IMR-90 (cell line): Measurements from ENCODE around the gene CD300LG. TPM values are rescaled to one million over a fixed set of nuclear protein-coding genes. Genes with fewer than 3 reads are reported as not detected.

ENCODE experiments used
- ATAC-seq: fragments of 200-7000 bp; cut with Tn5 transposase; 2 replicates; pipeline ENCODE4 v1.9.1; 2020; ENCODE audit warnings: low read depth, mild to moderate bottlenecking, moderate library complexity
- BruUV-seq: library from RNA; stranded (reverse); fragments of 400-500 nt; replicated peaks from 2 replicates; lab custom pipeline; 2021; lab: Mats Ljungman, UMichigan
- CTCF ChIA-PET: fragments of 300-600 bp; formaldehyde crosslinking; extraction: SDS; loops from one replicate; lab custom pipeline; 2021; ENCODE audit warnings: antibody characterized with exemption; lab: Yijun Ruan, JAX
- POLR2A ChIA-PET: fragments of 300-600 bp; sonication (Branson Sonifier 250); formaldehyde crosslinking; loops from one replicate; lab custom pipeline; 2022; ENCODE audit warnings: antibody characterized with exemption; ENCODE audit not compliant: unreplicated experiment; lab: Charles Lee
- DNase-seq: peaks from one replicate; pipeline ENCODE4 v3.0.0; 2013
- H2AFZ ChIP-seq: replicated peaks from 2 replicates; pipeline ENCODE3; 2013; ENCODE audit warnings: low read length, mild to moderate bottlenecking; ENCODE audit not compliant: poor library complexity
- H2AK5ac ChIP-seq: 2 replicates; pipeline ENCODE4 v1.6.1; 2013; ENCODE audit warnings: low read depth, low read length, inconsistent platforms
- H2AK9ac ChIP-seq: replicated peaks from 2 replicates; pipeline ENCODE3; 2013; ENCODE audit warnings: mild to moderate bottlenecking, low read depth, low read length, moderate library complexity; ENCODE audit not compliant: poor library complexity
- H2BK120ac ChIP-seq: 2 replicates; pipeline ENCODE4 v1.6.1; 2013; ENCODE audit warnings: low read depth, low read length, inconsistent platforms
- H2BK15ac ChIP-seq: 3 replicates; pipeline ENCODE4 v1.6.1; 2013; ENCODE audit warnings: low read depth, low read length, inconsistent platforms
- H2BK20ac ChIP-seq: 2 replicates; pipeline ENCODE4 v1.6.1; 2013; ENCODE audit warnings: low read depth, mild to moderate bottlenecking, inconsistent platforms, low read length, moderate library complexity
- H2BK5ac ChIP-seq: 2 replicates; pipeline ENCODE4 v1.6.1; 2013; ENCODE audit warnings: mild to moderate bottlenecking, low read depth, low read length, inconsistent platforms; ENCODE audit not compliant: poor library complexity, severe bottlenecking
- H3K14ac ChIP-seq: replicated peaks from 2 replicates; pipeline ENCODE4 v1.6.1; 2013; ENCODE audit warnings: low read depth, low read length, inconsistent platforms
- H3K18ac ChIP-seq: 2 replicates; pipeline ENCODE4 v1.6.1; 2013; ENCODE audit warnings: low read depth, low read length, control low read depth
- H3K23ac ChIP-seq: 2 replicates; pipeline ENCODE4 v1.6.1; 2013; ENCODE audit warnings: low read depth, low read length, inconsistent platforms
- H3K27ac ChIP-seq: 2 replicates; pipeline ENCODE4 v1.5.1; 2013; ENCODE audit warnings: mild to moderate bottlenecking, control low read depth, low read length; ENCODE audit not compliant: insufficient read depth
- H3K27me3 ChIP-seq: 2 replicates; pipeline ENCODE4 v1.6.1; 2013; ENCODE audit warnings: low read length; ENCODE audit not compliant: control insufficient read depth, insufficient read depth
- H3K36me3 ChIP-seq: 2 replicates; pipeline ENCODE4 v1.6.1; 2013; ENCODE audit warnings: low read length, mixed read lengths; ENCODE audit not compliant: control insufficient read depth, insufficient read depth
- H3K4ac ChIP-seq: 2 replicates; pipeline ENCODE4 v1.6.1; 2013; ENCODE audit warnings: low read depth, low read length, inconsistent platforms
- H3K4me1 ChIP-seq: 2 replicates; pipeline ENCODE4 v1.6.1; 2013; ENCODE audit warnings: low read length, mixed read lengths; ENCODE audit not compliant: control insufficient read depth, insufficient read depth
- H3K4me2 ChIP-seq: 2 replicates; pipeline ENCODE4 v1.6.1; 2013; ENCODE audit warnings: low read depth, mild to moderate bottlenecking, control low read depth, low read length, moderate library complexity
- H3K4me3 ChIP-seq: 2 replicates; pipeline ENCODE4 v1.5.1; 2013; ENCODE audit warnings: low read depth, mild to moderate bottlenecking, control low read depth, low read length, moderate library complexity; ENCODE audit not compliant: insufficient read depth
- H3K56ac ChIP-seq: 2 replicates; pipeline ENCODE4 v1.6.1; 2013; ENCODE audit warnings: low read length, inconsistent platforms; ENCODE audit not compliant: insufficient read depth; ENCODE audit errors: extremely low read depth
- H3K79me1 ChIP-seq, 2 experiments: 2 replicates each; pipeline ENCODE4 v1.6.1; 2013; ENCODE audit warnings: low read length in 2 of 2, inconsistent platforms in 1 of 2, low read depth in 1 of 2
- H3K9ac ChIP-seq: 2 replicates; pipeline ENCODE4 v1.6.1; 2013; ENCODE audit warnings: low read depth, low read length, control low read depth
- H3K9me1 ChIP-seq: 2 replicates; pipeline ENCODE4 v1.6.1; 2013; ENCODE audit warnings: low read length, inconsistent platforms; ENCODE audit not compliant: insufficient read depth
- H3K9me3 ChIP-seq: 2 replicates; pipeline ENCODE4 v1.6.1; 2013; ENCODE audit warnings: low read length; ENCODE audit not compliant: control insufficient read depth, insufficient read depth
- H4K20me1 ChIP-seq: 2 replicates; pipeline ENCODE4 v1.6.1; 2013; ENCODE audit warnings: low read length, inconsistent platforms; ENCODE audit not compliant: insufficient read depth
- H4K5ac ChIP-seq: 2 replicates; pipeline ENCODE4 v1.6.1; 2013; ENCODE audit warnings: mild to moderate bottlenecking, low read depth, low read length, control low read depth
- H4K8ac ChIP-seq, 2 experiments: 2 replicates each; pipeline ENCODE4 v1.6.1; 2013; ENCODE audit warnings: low read depth in 2 of 2, low read length in 2 of 2, control low read depth in 1 of 2, inconsistent platforms in 1 of 2
- H4K91ac ChIP-seq: 2 replicates; pipeline ENCODE4 v1.6.1; 2013; ENCODE audit warnings: low read depth, low read length, inconsistent platforms; ENCODE audit not compliant: insufficient read depth
- BHLHE40 ChIP-seq: fragments of 150-350 bp; IDR thresholded peaks from 2 replicates; pipeline ENCODE4 v1.6.1; 2016; ENCODE audit warnings: mild to moderate bottlenecking, low read depth, low read length
- CEBPB ChIP-seq: IDR thresholded peaks from 2 replicates; pipeline ENCODE4 v1.6.1; 2012; ENCODE audit warnings: low read depth, low read length, improper control_type of control experiment
- FOS ChIP-seq: fragments of 150-350 bp; IDR thresholded peaks from 2 replicates; pipeline ENCODE4 v1.6.1; 2016; ENCODE audit warnings: low read depth, low read length
- RAD21 ChIP-seq: IDR thresholded peaks from 2 replicates; pipeline ENCODE4 v1.6.1; 2012; ENCODE audit warnings: low read length, improper control_type of control experiment
- RCOR1 ChIP-seq: IDR thresholded peaks from 2 replicates; pipeline ENCODE4 v1.6.1; 2012; ENCODE audit warnings: mild to moderate bottlenecking, low read length, improper control_type of control experiment; ENCODE audit not compliant: insufficient replicate concordance
- USF2 ChIP-seq: fragments of 150-350 bp; IDR thresholded peaks from 2 replicates; pipeline ENCODE4 v1.6.1; 2017; ENCODE audit warnings: mild to moderate bottlenecking, antibody characterized with exemption, low read length, low read depth
- WGBS, 2 experiments: methylation state at CpG; one replicate each; pipeline versions ENCODE4 v1.1.5 to v1.1.7; 2013; ENCODE audit warnings: missing lambda C conversion rate in 2 of 2; ENCODE audit not compliant: insufficient read length in 1 of 2; ENCODE audit errors: extremely low coverage in 2 of 2; 5-methylcytosine and 5-hydroxymethylcytosine counted together
- dilution Hi-C: fragments of 300-500 bp; cut with HindIII; formaldehyde crosslinking; loops from one replicate; pipeline ENCODE4 v1.14.3; 2018; ENCODE audit warnings: low sequenced_read_pairs; ENCODE audit not compliant: unreplicated experiment
- in situ Hi-C: fragments of 300-500 bp; cut with MboI; formaldehyde crosslinking; loops from 3 replicates; pipeline ENCODE4 v1.14.3; 2019; ENCODE audit warnings: low sequenced_read_pairs, inconsistent platforms, mixed read lengths
- intact Hi-C: fragments of 100-400 bp; cut with micrococcal nuclease; formaldehyde crosslinking; loops from 2 replicates; pipeline ENCODE4 v1.10.0; 2022
- polyA plus RNA-seq, 3 experiments: library from polyadenylated mRNA; depleted of rRNA; stranded (reverse); fragments of >200 nt; gene quantifications; 2 replicates each; pipeline ENCODE4 v1.2.3, GENCODE V29; 2012; ENCODE audit warnings: low replicate concordance in 1 of 3
- total RNA-seq: library from RNA; depleted of rRNA; stranded (reverse); fragments of >200 nt; gene quantifications from 2 replicates; pipeline ENCODE4 v1.2.3, GENCODE V29; 2012
- TF ChIP-seq, protein P1 (sequence below): fragments of 150-350 bp; IDR thresholded peaks from 2 replicates; pipeline ENCODE4 v1.6.1; 2016; ENCODE audit warnings: low read depth, mild to moderate bottlenecking, low read length, moderate library complexity, borderline replicate concordance

The CD300LG gene
- total and polyA plus RNA-seq, 2 of the 4 experiments (the other 2 are of a cell fraction), result not detected

- no peaks in the 10 kb centered on the region for H3K9me3 ChIP-seq
- CTCF ChIA-PET, result no interaction called here
- no peaks in the 10 kb centered on the region for H4K20me1 ChIP-seq
- WGBS, 2 experiments, result 80% methylated on average over 2 of the region's 8 CpGs; no CpG with 5 or more reads in 1 of the 2 experiments
- no peak overlapping the region for H3K4ac ChIP-seq
- no TSS peak for BruUV-seq
- no peak overlapping the region for H2BK20ac ChIP-seq
- no peak overlapping the region for H2AK5ac ChIP-seq
- H3K9me1 ChIP-seq, result no peaks in the 10 kb centered on the region
- no peak overlapping the region for H3K23ac ChIP-seq
- no peak overlapping the region for H3K4me2 ChIP-seq
- H4K5ac ChIP-seq, result no peak overlapping the region
- H4K8ac ChIP-seq, result no peak overlapping the region
- H2BK5ac ChIP-seq, result no peak overlapping the region
- DNase-seq (no peak), ATAC-seq (no peak)
- dilution Hi-C loops (no loop called here), intact Hi-C loops (no loop called here), in situ Hi-C loops (no loop called here)
- H2AK9ac ChIP-seq, result no peak overlapping the region
- H4K91ac ChIP-seq, result no peak overlapping the region
- no peak for TF ChIP-seq BHLHE40
- TF ChIP-seq CEBPB, result no peak
- TF ChIP-seq FOS, result no peak
- TF ChIP-seq, protein P1, sequence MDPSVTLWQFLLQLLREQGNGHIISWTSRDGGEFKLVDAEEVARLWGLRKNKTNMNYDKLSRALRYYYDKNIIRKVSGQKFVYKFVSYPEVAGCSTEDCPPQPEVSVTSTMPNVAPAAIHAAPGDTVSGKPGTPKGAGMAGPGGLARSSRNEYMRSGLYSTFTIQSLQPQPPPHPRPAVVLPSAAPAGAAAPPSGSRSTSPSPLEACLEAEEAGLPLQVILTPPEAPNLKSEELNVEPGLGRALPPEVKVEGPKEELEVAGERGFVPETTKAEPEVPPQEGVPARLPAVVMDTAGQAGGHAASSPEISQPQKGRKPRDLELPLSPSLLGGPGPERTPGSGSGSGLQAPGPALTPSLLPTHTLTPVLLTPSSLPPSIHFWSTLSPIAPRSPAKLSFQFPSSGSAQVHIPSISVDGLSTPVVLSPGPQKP, result no peak
- TF ChIP-seq RCOR1, result no peak
- no peak for TF ChIP-seq RAD21
- no peak for TF ChIP-seq USF2
- no peaks in the 10 kb centered on the region for H3K4me1 ChIP-seq
- no peaks in the 10 kb centered on the region for H3K36me3 ChIP-seq
- H3K27ac ChIP-seq, result no peak overlapping the region
- H3K14ac ChIP-seq, result no peak overlapping the region
- peaks cover 78% of the 10 kb centered on the region for H3K27me3 ChIP-seq
- H3K4me3 ChIP-seq, result no peak overlapping the region
- no peak overlapping the region for H3K9ac ChIP-seq
- H2BK120ac ChIP-seq, result no peak overlapping the region
- H3K56ac ChIP-seq, result no peak overlapping the region
- H2AFZ ChIP-seq, result no peak overlapping the region
- no peaks in the 10 kb centered on the region for H3K79me1 ChIP-seq
- POLR2A ChIA-PET, result interaction anchor here (0.5 kb wide), 1 partner anchor 11 kb away, joined by 5 read pairs; no protein-coding TSS in a partner anchor
- H3K18ac ChIP-seq, result no peak overlapping the region
- H2BK15ac ChIP-seq, result no peak overlapping the region
Observed at GRCh38 chr17:43852571-43852970, 5.6 kb downstream of the CD300LG start.
